Measurements from ENCODE around the gene TIFAB.

DNA sequence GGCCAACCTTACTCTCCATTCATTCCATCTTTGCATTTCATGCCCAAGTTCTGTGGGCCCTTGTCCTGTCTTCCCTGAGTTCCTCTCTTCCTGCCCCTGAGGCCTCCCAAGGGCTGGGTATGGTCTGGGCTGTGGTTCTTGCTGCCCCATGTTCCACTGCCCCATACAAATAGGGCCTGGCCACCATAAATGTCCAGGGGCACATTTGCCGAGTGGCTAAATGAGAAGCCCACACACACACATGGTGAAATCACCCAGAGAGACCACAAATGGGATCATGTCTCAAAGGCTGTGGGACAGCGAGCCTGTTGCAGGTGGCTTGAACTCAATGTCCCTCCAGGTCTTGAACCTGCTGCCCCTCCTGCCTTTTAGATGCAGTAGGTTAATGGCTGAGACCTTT is 1.2 kb downstream of the TIFAB start:
- TF ChIP-seq, protein P1, sequence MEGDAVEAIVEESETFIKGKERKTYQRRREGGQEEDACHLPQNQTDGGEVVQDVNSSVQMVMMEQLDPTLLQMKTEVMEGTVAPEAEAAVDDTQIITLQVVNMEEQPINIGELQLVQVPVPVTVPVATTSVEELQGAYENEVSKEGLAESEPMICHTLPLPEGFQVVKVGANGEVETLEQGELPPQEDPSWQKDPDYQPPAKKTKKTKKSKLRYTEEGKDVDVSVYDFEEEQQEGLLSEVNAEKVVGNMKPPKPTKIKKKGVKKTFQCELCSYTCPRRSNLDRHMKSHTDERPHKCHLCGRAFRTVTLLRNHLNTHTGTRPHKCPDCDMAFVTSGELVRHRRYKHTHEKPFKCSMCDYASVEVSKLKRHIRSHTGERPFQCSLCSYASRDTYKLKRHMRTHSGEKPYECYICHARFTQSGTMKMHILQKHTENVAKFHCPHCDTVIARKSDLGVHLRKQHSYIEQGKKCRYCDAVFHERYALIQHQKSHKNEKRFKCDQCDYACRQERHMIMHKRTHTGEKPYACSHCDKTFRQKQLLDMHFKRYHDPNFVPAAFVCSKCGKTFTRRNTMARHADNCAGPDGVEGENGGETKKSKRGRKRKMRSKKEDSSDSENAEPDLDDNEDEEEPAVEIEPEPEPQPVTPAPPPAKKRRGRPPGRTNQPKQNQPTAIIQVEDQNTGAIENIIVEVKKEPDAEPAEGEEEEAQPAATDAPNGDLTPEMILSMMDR (IDR thresholded peaks at IDR 0.05; ENCODE audit: poor library complexity, severe bottlenecking), result no peak
- TF ChIP-seq EP300 (conservative IDR thresholded peaks at IDR 0.05; ENCODE audit: poor library complexity, severe bottlenecking), result no peak
- TF ChIP-seq POLR2AphosphoS5 (IDR thresholded peaks at IDR 0.05), result no peak
- TF ChIP-seq EZH2 (IDR thresholded peaks at IDR 0.05; ENCODE audit: borderline replicate concordance, insufficient read depth, low read length, poor library complexity, severe bottlenecking), result no peak
- TF ChIP-seq RAD21 (conservative IDR thresholded peaks at IDR 0.05), result no peak
- TF ChIP-seq MXI1 (conservative IDR thresholded peaks at IDR 0.05; ENCODE audit: poor library complexity, severe bottlenecking), result no peak
- TF ChIP-seq SMC3 (conservative IDR thresholded peaks at IDR 0.05; ENCODE audit: poor library complexity), result no peak
- no peak for TF ChIP-seq TAF1 (IDR thresholded peaks at IDR 0.05; ENCODE audit: low read depth)
- TF ChIP-seq, protein P2, sequence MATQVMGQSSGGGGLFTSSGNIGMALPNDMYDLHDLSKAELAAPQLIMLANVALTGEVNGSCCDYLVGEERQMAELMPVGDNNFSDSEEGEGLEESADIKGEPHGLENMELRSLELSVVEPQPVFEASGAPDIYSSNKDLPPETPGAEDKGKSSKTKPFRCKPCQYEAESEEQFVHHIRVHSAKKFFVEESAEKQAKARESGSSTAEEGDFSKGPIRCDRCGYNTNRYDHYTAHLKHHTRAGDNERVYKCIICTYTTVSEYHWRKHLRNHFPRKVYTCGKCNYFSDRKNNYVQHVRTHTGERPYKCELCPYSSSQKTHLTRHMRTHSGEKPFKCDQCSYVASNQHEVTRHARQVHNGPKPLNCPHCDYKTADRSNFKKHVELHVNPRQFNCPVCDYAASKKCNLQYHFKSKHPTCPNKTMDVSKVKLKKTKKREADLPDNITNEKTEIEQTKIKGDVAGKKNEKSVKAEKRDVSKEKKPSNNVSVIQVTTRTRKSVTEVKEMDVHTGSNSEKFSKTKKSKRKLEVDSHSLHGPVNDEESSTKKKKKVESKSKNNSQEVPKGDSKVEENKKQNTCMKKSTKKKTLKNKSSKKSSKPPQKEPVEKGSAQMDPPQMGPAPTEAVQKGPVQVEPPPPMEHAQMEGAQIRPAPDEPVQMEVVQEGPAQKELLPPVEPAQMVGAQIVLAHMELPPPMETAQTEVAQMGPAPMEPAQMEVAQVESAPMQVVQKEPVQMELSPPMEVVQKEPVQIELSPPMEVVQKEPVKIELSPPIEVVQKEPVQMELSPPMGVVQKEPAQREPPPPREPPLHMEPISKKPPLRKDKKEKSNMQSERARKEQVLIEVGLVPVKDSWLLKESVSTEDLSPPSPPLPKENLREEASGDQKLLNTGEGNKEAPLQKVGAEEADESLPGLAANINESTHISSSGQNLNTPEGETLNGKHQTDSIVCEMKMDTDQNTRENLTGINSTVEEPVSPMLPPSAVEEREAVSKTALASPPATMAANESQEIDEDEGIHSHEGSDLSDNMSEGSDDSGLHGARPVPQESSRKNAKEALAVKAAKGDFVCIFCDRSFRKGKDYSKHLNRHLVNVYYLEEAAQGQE (IDR thresholded peaks at IDR 0.05; ENCODE audit: borderline replicate concordance), result no peak

Data from neural cell (in vitro differentiated cells).